Measurements from ENCODE around the gene TEX26. TPM values are rescaled to one million over a fixed set of nuclear protein-coding genes. Genes with fewer than 3 reads are reported as not detected.

Gene TEX26
- total RNA-seq, 1 donor from 2014 or later = not detected

- no peak for DNase-seq (ENCODE audit: low spot score)
- intact Hi-C loops (cut with DNase I) = no loop called here
Observed at GRCh38 chr13:31008400-31009115, 76.1 kb downstream of the TEX26 start.

GRCh38 chr13:31009166-31009565, 76.7 kb downstream of the TEX26 start:
- DNase-seq (ENCODE audit: low spot score) = no peak
- intact Hi-C loops (cut with DNase I) = no loop called here

GRCh38 chr13:31010296-31010695, 77.8 kb downstream of the TEX26 start:
- intact Hi-C loops (cut with DNase I) = no loop called here
- DNase-seq (ENCODE audit: low spot score) = no peak

- intact Hi-C loops (cut with DNase I) = no loop called here
- no peak for DNase-seq (ENCODE audit: low spot score)
Observed at GRCh38 chr13:31011193-31011860, 78.9 kb downstream of the TEX26 start.

- intact Hi-C loops (cut with DNase I) = no loop called here
- DNase-seq (ENCODE audit: low spot score) = no peak
Observed at GRCh38 chr13:31011901-31012654, 79.6 kb downstream of the TEX26 start.

- intact Hi-C loops (cut with DNase I) = no loop called here
- DNase-seq (ENCODE audit: low spot score) = no peak
Observed at GRCh38 chr13:31012655-31013024, 80.2 kb downstream of the TEX26 start.

GRCh38 chr13:31014456-31014855, 82.0 kb downstream of the TEX26 start:
- no peak for DNase-seq (ENCODE audit: low spot score)
- intact Hi-C loops (cut with DNase I) = no loop called here

- intact Hi-C loops (cut with DNase I) = no loop called here
- DNase-seq (ENCODE audit: low spot score) = no peak
Observed at GRCh38 chr13:31015199-31015598, 82.7 kb downstream of the TEX26 start.

- DNase-seq (ENCODE audit: low spot score) = no peak
- intact Hi-C loops (cut with DNase I) = no loop called here
Observed at GRCh38 chr13:31016342-31017325, 84.2 kb downstream of the TEX26 start.

- DNase-seq (ENCODE audit: low spot score) = no peak
- intact Hi-C loops (cut with DNase I) = no loop called here
Observed at GRCh38 chr13:31018511-31018910, 86.1 kb downstream of the TEX26 start.

GRCh38 chr13:31020996-31021395, 88.5 kb downstream of the TEX26 start:
- DNase-seq (ENCODE audit: low spot score) = no peak
- intact Hi-C loops (cut with DNase I) = no loop called here

- DNase-seq (ENCODE audit: low spot score) = no peak
- intact Hi-C loops (cut with DNase I) = no loop called here
Observed at GRCh38 chr13:31022288-31022895, 89.9 kb downstream of the TEX26 start.

- no peak for DNase-seq (ENCODE audit: low spot score)
- intact Hi-C loops (cut with DNase I) = no loop called here
Observed at GRCh38 chr13:31022928-31023530, 90.6 kb downstream of the TEX26 start.

Other genes with a start within 250 kb of the TEX26 start
- 5.4 TPM for gene ALOX5AP, start 197.1 kb upstream of the TEX26 start, total RNA-seq
- 11.7 TPM for gene MEDAG, start 26.4 kb upstream of the TEX26 start, total RNA-seq
- gene HSPH1, start 229.2 kb downstream of the TEX26 start, total RNA-seq = 61.9 TPM

All from cardiac septum (tissue), 1 donor.